Smooth muscle cell (in vitro differentiated cells): ENCODE results near the gene GSS. TPM values are rescaled to one million over a fixed set of nuclear protein-coding genes. Genes with fewer than 3 reads are reported as not detected.

Experiments used
- DNase-seq: peaks from one replicate; lab custom pipeline; 2025; ENCODE audit not compliant: unreplicated experiment; lab: John Stamatoyannopoulos, UW
- H2AFZ ChIP-seq: fragments of 200-600 bp; sonication (generic); 2 replicates; pipeline ENCODE4 v1.6.0; 2016; ENCODE audit warnings: antibody characterized with exemption, low read depth, mild to moderate bottlenecking
- H3F3A ChIP-seq: fragments of 200-600 bp; sonication (generic); 2 replicates; pipeline ENCODE4 v1.6.0; 2017; ENCODE audit warnings: antibody characterized with exemption, low read depth
- H3K27ac ChIP-seq: fragments of 200-600 bp; sonication (generic); 2 replicates; pipeline ENCODE4 v1.5.1; 2016; ENCODE audit warnings: low read depth, mild to moderate bottlenecking
- H3K27me3 ChIP-seq: fragments of 200-600 bp; sonication (generic); 2 replicates; pipeline ENCODE4 v1.6.1; 2016; ENCODE audit warnings: low read depth, mild to moderate bottlenecking
- H3K36me3 ChIP-seq: fragments of 200-600 bp; sonication (generic); 2 replicates; pipeline ENCODE4 v1.5.1; 2016; ENCODE audit warnings: low read depth
- H3K4me1 ChIP-seq: fragments of 200-600 bp; sonication (generic); 2 replicates; pipeline ENCODE4 v1.5.1; 2016; ENCODE audit warnings: low read depth
- H3K4me2 ChIP-seq: fragments of 200-600 bp; sonication (generic); 2 replicates; pipeline ENCODE4 v1.6.0; 2016; ENCODE audit warnings: mild to moderate bottlenecking
- H3K4me3 ChIP-seq: fragments of 200-600 bp; sonication (generic); 2 replicates; pipeline ENCODE4 v1.5.1; 2016; ENCODE audit warnings: mild to moderate bottlenecking
- H3K79me2 ChIP-seq: fragments of 200-600 bp; sonication (generic); 2 replicates; pipeline ENCODE4 v1.6.0; 2016; ENCODE audit warnings: low read depth, mild to moderate bottlenecking
- H3K9ac ChIP-seq: fragments of 200-600 bp; sonication (generic); 2 replicates; pipeline ENCODE4 v1.6.0; 2016; ENCODE audit warnings: low read depth
- H3K9me3 ChIP-seq: fragments of 200-600 bp; sonication (generic); replicated peaks from 2 replicates; pipeline ENCODE4 v1.5.1; 2016; ENCODE audit warnings: low read depth
- H4K20me1 ChIP-seq: fragments of 200-600 bp; sonication (generic); 2 replicates; pipeline ENCODE4 v1.6.0; 2016; ENCODE audit warnings: low read depth
- CTCF ChIP-seq: fragments of 200-600 bp; sonication (generic); IDR thresholded peaks from 2 replicates; pipeline ENCODE4 v1.5.1; 2017; ENCODE audit warnings: borderline replicate concordance, mild to moderate bottlenecking, antibody characterized with exemption; ENCODE audit not compliant: insufficient read depth, poor library complexity, severe bottlenecking
- WGBS: methylation state at CpG from one replicate; pipeline ENCODE4 v1.1.7; 2016; ENCODE audit warnings: low lambda C conversion rate; 5-methylcytosine and 5-hydroxymethylcytosine counted together
- polyA plus RNA-seq: library from polyadenylated mRNA; unstranded; fragments of >200 nt; fragmentation: Nextera tagmentation; extraction: Ambion mirVana; gene quantifications from 2 replicates; pipeline ENCODE4 v1.2.1, GENCODE V29; 2016
- total RNA-seq: library from RNA; depleted of rRNA; stranded (reverse); fragments of >200 nt; gene quantifications from 2 replicates; pipeline ENCODE4 v1.2.3, GENCODE V29; 2014

GSS gene
- total and polyA plus RNA-seq, 2 experiments from 2014 or later, result 48.4 to 71.6 TPM

GRCh38 chr20:34968042-34968775 lies 12.6 kb upstream of the GSS start:
- Histone ChIP-seq H3K4me3 (no peak overlapping the region), H3F3A (no peaks in the 10 kb centered on the region), H4K20me1 (no peaks in the 10 kb centered on the region), H3K27me3 (no peaks in the 10 kb centered on the region), H2AFZ (no peak overlapping the region), H3K4me1 (no peaks in the 10 kb centered on the region), H3K4me2 (no peak overlapping the region), H3K9ac (no peak overlapping the region), H3K36me3 (no peaks in the 10 kb centered on the region), H3K9me3 (no peaks in the 10 kb centered on the region), H3K79me2 (no peaks in the 10 kb centered on the region), H3K27ac (no peak overlapping the region)
- DNase-seq, result no peak
- WGBS, result 84% methylated on average over 7 of the region's 7 CpGs
- TF ChIP-seq CTCF, result no peak

GRCh38 chr20:34967421-34967820 lies 11.8 kb upstream of the GSS start:
- no peaks in the 10 kb centered on the region for H3K9me3 ChIP-seq
- no peak overlapping the region for H2AFZ ChIP-seq
- no peak for DNase-seq
- no peaks in the 10 kb centered on the region for H4K20me1 ChIP-seq
- 92% methylated on average over 5 of the region's 5 CpGs for WGBS
- H3K4me1 ChIP-seq, result no peaks in the 10 kb centered on the region
- no peaks in the 10 kb centered on the region for H3F3A ChIP-seq
- H3K4me3 ChIP-seq, result no peak overlapping the region
- no peaks in the 10 kb centered on the region for H3K36me3 ChIP-seq
- H3K79me2 ChIP-seq, result no peaks in the 10 kb centered on the region
- TF ChIP-seq CTCF, result no peak
- H3K4me2 ChIP-seq, result no peak overlapping the region
- no peak overlapping the region for H3K27ac ChIP-seq
- H3K27me3 ChIP-seq, result no peaks in the 10 kb centered on the region
- H3K9ac ChIP-seq, result no peak overlapping the region

- no peaks in the 10 kb centered on the region for H3K79me2 ChIP-seq
- TF ChIP-seq CTCF, result no peak
- H3K4me2 ChIP-seq, result no peak overlapping the region
- no peaks in the 10 kb centered on the region for H3K27me3 ChIP-seq
- WGBS, result 76% methylated on average over 5 of the region's 5 CpGs
- H3K36me3 ChIP-seq, result no peaks in the 10 kb centered on the region
- no peaks in the 10 kb centered on the region for H3F3A ChIP-seq
- no peaks in the 10 kb centered on the region for H3K9me3 ChIP-seq
- no peak overlapping the region for H2AFZ ChIP-seq
- H3K4me1 ChIP-seq, result no peaks in the 10 kb centered on the region
- H3K27ac ChIP-seq, result no peak overlapping the region
- no peaks in the 10 kb centered on the region for H4K20me1 ChIP-seq
- DNase-seq, result no peak
- no peak overlapping the region for H3K9ac ChIP-seq
- no peak overlapping the region for H3K4me3 ChIP-seq
These were observed 9.4 kb upstream of the GSS start for GRCh38 chr20:34965051-34965450.

GRCh38 chr20:34964486-34964885 lies 8.9 kb upstream of the GSS start:
- H3F3A ChIP-seq, result no peaks in the 10 kb centered on the region
- no peaks in the 10 kb centered on the region for H3K4me1 ChIP-seq
- no peaks in the 10 kb centered on the region for H3K27me3 ChIP-seq
- TF ChIP-seq CTCF, result no peak
- no peaks in the 10 kb centered on the region for H3K9me3 ChIP-seq
- H4K20me1 ChIP-seq, result no peaks in the 10 kb centered on the region
- no peaks in the 10 kb centered on the region for H3K36me3 ChIP-seq
- H3K9ac ChIP-seq, result no peak overlapping the region
- no peak overlapping the region for H2AFZ ChIP-seq
- 93% methylated on average over 5 of the region's 5 CpGs for WGBS
- H3K4me2 ChIP-seq, result no peak overlapping the region
- no peaks in the 10 kb centered on the region for H3K79me2 ChIP-seq
- H3K4me3 ChIP-seq, result no peak overlapping the region
- no peak overlapping the region for H3K27ac ChIP-seq
- no peak for DNase-seq
